GM12878 (cell line): ENCODE results near the gene ALPP. TPM values are rescaled to one million over a fixed set of nuclear protein-coding genes. Genes with fewer than 3 reads are reported as not detected.

Experiments
- CBX3 ChIP-seq: fragments of 200-600 bp; sonication (generic); IDR thresholded peaks from 2 replicates; pipeline ENCODE4 v1.6.1; 2016; ENCODE audit warnings: low read depth, borderline replicate concordance
- JUND ChIP-seq: IDR thresholded peaks from 2 replicates; pipeline ENCODE4 v1.6.1; 2012; ENCODE audit warnings: low read depth, mild to moderate bottlenecking, low read length, improper control_type of control experiment, moderate library complexity
- NFYA ChIP-seq: IDR thresholded peaks from 2 replicates; pipeline ENCODE4 v1.6.1; 2011; ENCODE audit warnings: low read depth, mild to moderate bottlenecking, low read length, improper control_type of control experiment, borderline replicate concordance
- PAX5 ChIP-seq: IDR thresholded peaks from 2 replicates; pipeline ENCODE4 v1.6.1; 2011; ENCODE audit warnings: low read depth, low read length, borderline replicate concordance
- TBL1XR1 ChIP-seq: IDR thresholded peaks from 2 replicates; pipeline ENCODE4 v1.6.1; 2012; ENCODE audit warnings: low read depth, low read length, improper control_type of control experiment
- USF1 ChIP-seq: IDR thresholded peaks from 2 replicates; pipeline ENCODE4 v1.6.1; 2011; ENCODE audit warnings: borderline replicate concordance, low read depth, mild to moderate bottlenecking, moderate library complexity, mixed read lengths, low read length; ENCODE audit not compliant: insufficient read depth; ENCODE audit errors: extremely low read length
- ZNF274 ChIP-seq: IDR thresholded peaks from one replicate; pipeline ENCODE4 v1.8.0; 2011; ENCODE audit not compliant: insufficient read length, insufficient read depth
- polyA plus RNA-seq, 11 experiments: library from polyadenylated mRNA; depleted of rRNA in 4 of 11; unstranded in 6 of 11; stranded (reverse) in 5 of 11; fragments of >200 nt; fragmentation: Nextera tagmentation in 4 of 11; fragmentation: Illumina TruSeq in 1 of 11; extraction: Ambion mirVana in 4 of 11; extraction: Trizol in 1 of 11; gene quantifications; 1 replicate in 1 of 11; 2 replicates in 10 of 11; pipeline versions ENCODE4 v1.2.1 to v1.2.3, GENCODE V29; 2011 to 2016; ENCODE audit warnings: inconsistent platforms in 2 of 11, missing spikeins in 2 of 11, low read depth in 1 of 11
- total RNA-seq, 4 experiments: library from RNA; depleted of rRNA in 3 of 4; stranded (reverse); fragments of >200 nt in 3 of 4; fragmentation: Illumina TruSeq in 1 of 4; extraction: Trizol in 1 of 4; gene quantifications; 2 replicates each; pipeline versions ENCODE4 v1.2.1 to v1.2.3, GENCODE V29; 2013 to 2021
- TF ChIP-seq, protein P1 (sequence below): fragments of 450-650 bp; IDR thresholded peaks from 2 replicates; pipeline ENCODE4 v1.6.1; 2017; ENCODE audit warnings: mild to moderate bottlenecking, moderate library complexity

The ALPP gene
- total and polyA plus RNA-seq, 10 of the 15 experiments (the other 5 are each of a cell fraction or from before 2014, with no cell fraction given): 0.21 TPM; not detected in 9

GRCh38 chr2:232352511-232353091, 25.9 kb upstream of the ALPP start (continued):
- TF ChIP-seq, protein P1, sequence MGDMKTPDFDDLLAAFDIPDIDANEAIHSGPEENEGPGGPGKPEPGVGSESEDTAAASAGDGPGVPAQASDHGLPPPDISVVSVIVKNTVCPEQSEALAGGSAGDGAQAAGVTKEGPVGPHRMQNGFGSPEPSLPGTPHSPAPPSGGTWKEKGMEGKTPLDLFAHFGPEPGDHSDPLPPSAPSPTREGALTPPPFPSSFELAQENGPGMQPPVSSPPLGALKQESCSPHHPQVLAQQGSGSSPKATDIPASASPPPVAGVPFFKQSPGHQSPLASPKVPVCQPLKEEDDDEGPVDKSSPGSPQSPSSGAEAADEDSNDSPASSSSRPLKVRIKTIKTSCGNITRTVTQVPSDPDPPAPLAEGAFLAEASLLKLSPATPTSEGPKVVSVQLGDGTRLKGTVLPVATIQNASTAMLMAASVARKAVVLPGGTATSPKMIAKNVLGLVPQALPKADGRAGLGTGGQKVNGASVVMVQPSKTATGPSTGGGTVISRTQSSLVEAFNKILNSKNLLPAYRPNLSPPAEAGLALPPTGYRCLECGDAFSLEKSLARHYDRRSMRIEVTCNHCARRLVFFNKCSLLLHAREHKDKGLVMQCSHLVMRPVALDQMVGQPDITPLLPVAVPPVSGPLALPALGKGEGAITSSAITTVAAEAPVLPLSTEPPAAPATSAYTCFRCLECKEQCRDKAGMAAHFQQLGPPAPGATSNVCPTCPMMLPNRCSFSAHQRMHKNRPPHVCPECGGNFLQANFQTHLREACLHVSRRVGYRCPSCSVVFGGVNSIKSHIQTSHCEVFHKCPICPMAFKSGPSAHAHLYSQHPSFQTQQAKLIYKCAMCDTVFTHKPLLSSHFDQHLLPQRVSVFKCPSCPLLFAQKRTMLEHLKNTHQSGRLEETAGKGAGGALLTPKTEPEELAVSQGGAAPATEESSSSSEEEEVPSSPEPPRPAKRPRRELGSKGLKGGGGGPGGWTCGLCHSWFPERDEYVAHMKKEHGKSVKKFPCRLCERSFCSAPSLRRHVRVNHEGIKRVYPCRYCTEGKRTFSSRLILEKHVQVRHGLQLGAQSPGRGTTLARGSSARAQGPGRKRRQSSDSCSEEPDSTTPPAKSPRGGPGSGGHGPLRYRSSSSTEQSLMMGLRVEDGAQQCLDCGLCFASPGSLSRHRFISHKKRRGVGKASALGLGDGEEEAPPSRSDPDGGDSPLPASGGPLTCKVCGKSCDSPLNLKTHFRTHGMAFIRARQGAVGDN: no peak
- TF ChIP-seq ZNF274 (no peak), CBX3 (no peak), USF1 (no peak), PAX5 (no peak), JUND (no peak), NFYA (no peak), TBL1XR1 (no peak)
- TF ChIP-seq, all 136 proteins: peak for 0
